Measurements from ENCODE around the gene CENPP. TPM values are rescaled to one million over a fixed set of nuclear protein-coding genes. Genes with fewer than 3 reads are reported as not detected.
"Not testable (repeated sequence)": the region's sequence is repeated elsewhere in the genome, so short reads cannot be mapped to it uniquely, and the experiment has no call there.

The CENPP gene
- polyA plus RNA-seq, 1 donor, result 8.8 TPM

GRCh38 chr9:92378865-92379560, 53.3 kb downstream of the CENPP start:
- no peak for DNase-seq

GRCh38 chr9:92380603-92381002, 54.9 kb downstream of the CENPP start:
- no peak for DNase-seq

DNA sequence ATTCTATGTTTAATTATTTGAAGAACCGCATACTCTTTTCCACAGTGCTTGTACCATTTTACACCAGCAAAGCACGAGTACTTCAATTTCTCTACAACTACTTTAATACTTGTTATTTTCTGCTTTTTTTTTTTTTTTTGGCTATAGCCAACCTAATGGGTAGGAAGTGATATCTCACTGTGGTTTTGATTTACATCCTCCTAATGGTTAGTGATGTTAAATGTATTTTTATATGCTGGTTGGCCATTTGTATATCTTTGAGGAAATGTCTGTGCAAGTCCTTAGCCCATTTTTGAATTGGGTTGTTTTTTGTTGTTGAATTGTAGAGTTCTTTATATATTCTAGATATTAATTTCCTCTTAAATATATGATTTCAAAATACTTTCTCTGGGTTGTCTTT, 56.0 kb downstream of the CENPP start:
- DNase-seq, result no peak

DNA sequence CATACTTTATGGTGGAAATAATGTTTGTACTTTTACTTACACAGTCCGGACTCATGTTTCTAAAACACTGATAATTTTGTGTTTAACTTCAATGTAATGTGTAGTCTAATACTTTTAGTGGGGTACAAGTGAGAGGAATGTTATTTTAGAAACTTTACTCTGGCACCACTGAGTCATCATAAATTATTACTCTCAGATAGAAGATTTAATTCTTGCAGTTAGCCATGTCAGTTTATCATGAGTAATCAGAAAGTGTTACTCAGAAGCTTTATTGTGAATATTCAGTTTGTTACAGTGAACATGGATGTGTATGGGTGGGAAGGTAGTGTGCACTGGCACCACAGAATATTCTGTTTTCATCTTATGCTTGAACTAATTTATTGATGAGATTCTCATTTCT, 58.6 kb downstream of the CENPP start:
- DNase-seq, result no peak

- no peak for DNase-seq
These were observed 59.2 kb downstream of the CENPP start for GRCh38 chr9:92385001-92385400.

GRCh38 chr9:92385477-92385876, 59.7 kb downstream of the CENPP start:
- DNase-seq, result no peak

GRCh38 chr9:92385953-92386352, 60.2 kb downstream of the CENPP start:
- DNase-seq, result no peak

- DNase-seq, result no peak
These were observed 66.9 kb downstream of the CENPP start for GRCh38 chr9:92392690-92393089.

- DNase-seq, result no peak
These were observed 67.9 kb downstream of the CENPP start for GRCh38 chr9:92393686-92394085.

GRCh38 chr9:92395617-92396016, 69.9 kb downstream of the CENPP start:
- no peak for DNase-seq

DNA sequence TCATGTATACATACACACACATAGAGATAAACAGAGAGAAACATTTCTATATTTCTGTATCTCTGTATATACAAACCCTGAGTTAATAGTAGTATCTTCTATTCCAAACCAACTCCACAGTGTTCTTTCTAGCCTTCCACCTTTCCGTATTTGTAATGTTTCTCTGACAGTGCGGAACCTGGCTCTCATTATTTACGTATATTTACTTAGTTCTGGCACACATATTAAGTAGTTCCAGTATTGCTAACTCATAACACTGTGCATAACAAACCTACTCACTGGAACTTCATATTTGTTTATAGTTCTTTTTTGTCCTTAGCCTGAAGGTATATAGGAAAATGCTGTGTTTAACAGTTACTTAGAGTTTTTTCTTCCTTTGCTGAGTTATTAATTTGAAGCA, 72.1 kb downstream of the CENPP start:
- no peak for DNase-seq

DNA sequence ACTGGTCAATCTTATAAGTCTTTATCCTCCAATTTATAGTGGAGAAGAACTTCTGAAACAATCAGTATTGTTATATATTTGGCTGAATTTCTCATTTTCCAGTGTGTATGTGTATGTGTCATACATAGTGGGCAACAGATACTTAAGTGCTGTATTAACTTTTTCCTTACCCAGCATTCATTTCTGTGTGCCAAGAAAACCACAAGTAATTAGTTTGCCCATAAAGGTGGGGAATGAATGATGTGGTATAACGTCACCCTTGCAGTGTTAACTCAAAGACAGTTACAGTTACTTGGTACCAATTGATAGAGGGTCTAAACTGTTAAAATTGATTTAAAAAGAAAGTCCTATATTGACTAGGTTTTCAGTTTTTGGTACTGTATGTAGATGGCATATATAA, 76.6 kb downstream of the CENPP start:
- no peak for DNase-seq

DNA sequence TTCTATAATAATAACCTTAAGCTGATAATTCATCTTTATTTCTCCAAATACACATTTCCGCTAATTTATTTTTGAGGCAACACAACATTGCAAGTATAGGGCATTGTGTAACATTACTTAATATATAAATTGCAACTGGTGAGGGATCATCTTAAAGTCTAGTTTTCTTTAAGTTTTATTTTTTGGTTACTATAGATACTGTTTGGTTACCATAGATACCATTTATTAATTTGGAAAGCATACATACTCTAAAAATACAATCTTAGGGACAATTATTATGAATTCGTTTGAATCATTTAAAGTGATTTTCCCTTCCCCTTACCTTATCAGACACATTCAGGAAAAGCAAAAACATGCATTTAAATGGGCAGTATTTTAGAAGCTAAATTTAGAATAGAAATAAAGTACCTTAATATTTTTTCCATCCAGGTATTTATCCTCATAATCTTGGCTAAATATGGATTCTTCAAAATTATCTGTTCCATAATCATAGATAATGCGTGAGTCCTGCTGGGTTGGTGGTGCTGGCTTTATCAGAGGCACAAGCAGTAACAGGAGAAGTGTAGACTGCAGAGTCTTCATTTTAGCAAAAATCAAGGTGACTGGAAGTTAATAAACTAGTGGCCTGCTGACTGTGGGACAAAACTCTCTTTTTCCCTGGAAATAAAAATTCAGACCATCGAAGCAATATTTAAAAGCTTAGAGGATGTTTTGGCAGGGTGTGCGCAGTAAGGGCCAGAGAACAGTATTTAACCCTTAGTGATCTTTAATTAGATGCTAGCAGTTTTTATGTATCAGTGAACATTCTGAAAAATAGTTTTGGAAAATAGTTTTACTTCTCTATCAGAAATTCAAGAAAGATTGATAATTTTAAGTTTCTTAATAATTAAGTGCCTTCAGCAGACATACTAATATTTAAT, 77.3 kb downstream of the CENPP start:
- DNase-seq, result no peak

- DNase-seq, result no peak
These were observed 78.5 kb downstream of the CENPP start, which contains the start of gene OGN for GRCh38 chr9:92404042-92404836. TSS of gene OGN (minus strand) at chr9:92404578. CDS start at chr9:92403407, 1,171 bp downstream.

DNA sequence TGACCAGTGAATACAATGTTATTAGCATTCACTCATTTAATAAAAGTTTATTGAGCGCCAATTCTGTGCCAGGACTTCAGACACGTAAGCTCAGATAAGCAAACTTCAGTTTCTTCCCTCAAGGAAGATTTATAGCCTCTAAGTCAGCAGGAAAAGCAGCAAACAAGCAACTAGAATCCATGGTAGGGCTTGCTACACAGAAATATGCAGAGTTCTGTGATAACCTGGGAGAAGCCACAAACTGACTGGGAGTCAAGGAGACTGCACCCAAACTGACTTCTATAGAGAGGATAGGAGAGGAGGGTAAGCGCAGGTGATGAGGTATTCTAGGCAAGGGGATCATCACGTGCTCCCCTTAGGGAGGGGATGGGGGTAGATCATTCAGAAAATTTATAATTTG, 80.1 kb downstream of the CENPP start:
- DNase-seq, result no peak

GRCh38 chr9:92406477-92406876, 80.7 kb downstream of the CENPP start:
- DNase-seq, result no peak

DNA sequence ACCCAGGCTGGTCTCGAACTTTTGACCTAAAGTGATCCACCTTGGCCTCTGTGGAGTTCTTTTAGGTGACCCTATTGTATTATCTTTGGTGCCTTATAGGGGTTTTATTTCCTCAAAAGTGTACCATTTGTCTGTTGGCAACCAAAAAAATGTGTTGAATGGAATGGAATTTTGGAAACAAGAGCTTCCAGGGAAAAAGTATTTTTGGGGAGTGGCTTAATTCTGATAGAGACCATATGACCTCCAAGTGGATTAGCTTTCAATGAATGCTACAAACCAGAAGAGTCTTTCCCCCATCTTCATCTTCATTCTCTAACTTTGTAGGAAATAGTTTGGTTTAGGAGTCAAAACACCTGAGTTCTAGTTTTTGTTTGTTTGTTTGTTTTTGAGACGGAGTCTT, 82.1 kb downstream of the CENPP start:
- DNase-seq, result no peak

DNA sequence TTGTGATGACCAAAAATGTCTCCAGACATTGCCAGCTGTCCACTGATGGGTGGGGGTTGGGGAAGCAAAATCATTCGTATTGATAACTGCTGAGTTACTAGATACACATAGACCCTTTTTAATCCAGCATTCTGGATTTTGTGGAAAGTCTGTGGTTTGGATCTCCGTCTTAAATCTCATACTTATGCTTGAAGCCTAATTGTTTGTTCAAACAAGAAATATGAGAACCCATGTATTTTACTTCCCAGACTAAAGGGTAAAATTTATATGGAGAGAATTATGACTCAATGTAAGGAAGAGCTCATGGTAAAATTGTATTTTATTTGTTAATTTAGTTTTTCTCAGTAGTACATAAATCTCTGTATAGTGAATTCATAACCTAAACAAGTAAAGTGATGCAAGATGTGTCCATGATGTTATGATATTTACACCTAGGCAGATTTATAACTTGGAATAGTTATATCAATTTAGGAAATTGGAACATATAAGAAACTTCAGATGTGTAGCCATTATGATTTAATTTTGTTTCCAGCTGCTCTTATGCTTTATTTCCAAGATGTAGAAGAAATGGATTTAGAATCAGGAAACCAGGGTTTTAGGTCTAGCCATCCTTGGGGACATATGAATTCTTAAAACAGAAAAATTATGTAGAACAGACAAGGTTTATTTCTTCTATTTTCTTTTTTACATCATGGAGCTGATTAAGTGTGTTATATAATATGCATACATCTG, 83.2 kb downstream of the CENPP start:
- DNase-seq, result no peak

GRCh38 chr9:92411157-92411556, 85.4 kb downstream of the CENPP start:
- DNase-seq, result not testable (repeated sequence)

GRCh38 chr9:92414566-92414965, 88.8 kb downstream of the CENPP start:
- DNase-seq, result no peak

DNA sequence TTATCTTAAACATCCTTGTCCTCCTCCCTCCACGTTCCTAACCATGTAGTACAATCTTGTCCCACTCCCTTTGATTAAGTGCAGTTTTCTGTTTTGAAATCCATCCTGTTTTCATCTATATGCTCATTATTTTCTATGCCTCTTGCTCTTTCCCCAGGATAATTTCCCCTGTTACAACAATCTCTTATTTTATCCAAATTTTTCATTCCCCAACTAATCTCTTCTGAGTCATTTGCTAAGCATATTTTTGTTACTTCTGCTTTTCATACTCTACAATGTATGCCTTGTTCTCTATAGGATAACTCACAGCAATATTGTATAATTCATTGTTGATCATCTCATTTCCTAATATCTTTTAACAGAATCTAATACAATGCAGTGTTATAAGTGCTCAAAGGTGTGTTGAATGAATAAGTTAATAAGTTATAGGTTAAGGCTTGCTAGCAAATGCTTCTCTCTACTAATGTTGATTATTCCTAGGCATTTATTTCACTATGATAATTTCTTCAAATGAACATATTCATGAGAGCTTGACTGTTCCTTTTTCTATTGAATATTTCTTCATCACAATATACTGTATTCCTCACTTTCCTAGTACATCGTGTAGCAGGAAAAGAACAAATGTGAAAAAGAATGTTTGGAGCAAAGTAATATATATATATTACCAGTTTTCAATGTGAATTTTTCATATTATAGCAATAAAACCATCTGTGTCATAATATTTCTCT, 97.0 kb downstream of the CENPP start:
- DNase-seq, result no peak

All from left kidney (tissue), 2 donors.